Uterus (tissue), 2 donors: ENCODE data around the gene UFD1.

Experiments used
- POLR2A ChIP-seq, 2 donors: fragments of 450-650 bp; IDR thresholded peaks; one replicate each; pipeline ENCODE4 v1.6.1; 2016; ENCODE audit warnings: antibody characterized with exemption in 2 of 2, mild to moderate bottlenecking in 1 of 2, moderate library complexity in 1 of 2
- TF ChIP-seq, protein P1 (sequence below), 4 experiments: fragments of 200-600 bp in 2 of 4; fragments of 450-650 bp in 2 of 4; sonication (generic) in 2 of 4; IDR thresholded peaks; one replicate each; pipeline ENCODE4 v1.5.1; 2016 to 2019; ENCODE audit warnings: antibody characterized with exemption in 4 of 4, mild to moderate bottlenecking in 2 of 4, moderate library complexity in 1 of 4

DNA sequence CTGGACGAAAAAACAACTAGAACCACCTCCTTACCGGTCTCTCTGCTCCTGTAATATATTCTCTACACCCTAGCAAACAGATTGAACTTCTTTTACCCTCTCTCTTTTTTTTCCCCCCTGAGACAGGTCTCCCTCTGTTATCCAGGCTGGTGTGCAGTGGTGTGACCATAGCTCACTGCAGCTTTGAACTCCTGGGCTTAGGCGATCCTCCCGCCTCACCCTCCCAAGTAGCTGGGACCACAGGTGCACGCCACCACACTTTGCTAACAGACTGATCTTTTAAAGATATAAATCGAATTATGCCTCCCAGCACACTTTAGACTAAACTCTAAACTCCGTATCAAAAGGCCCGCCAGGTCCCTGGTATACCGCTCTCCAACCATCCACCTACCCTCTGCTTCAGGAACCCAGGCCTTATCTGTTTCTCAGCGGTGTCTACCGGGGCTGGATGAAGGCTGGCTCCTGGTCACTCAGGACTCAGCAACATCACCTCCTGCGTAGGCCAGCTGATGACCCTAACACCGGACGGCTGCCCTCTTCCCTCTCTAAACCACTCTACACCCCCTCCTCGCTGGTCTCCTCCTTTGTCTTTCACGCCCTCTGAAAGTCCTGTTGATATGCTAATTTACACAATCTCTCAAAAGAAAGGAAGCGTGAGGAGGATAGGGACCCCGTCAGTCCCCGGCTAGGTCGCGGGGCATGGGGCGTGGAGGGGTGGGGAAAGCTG lies 32.2 kb downstream of the UFD1 start:
- no peak for TF ChIP-seq POLR2A (IDR thresholded peaks at IDR 0.05)
- TF ChIP-seq, protein P1, sequence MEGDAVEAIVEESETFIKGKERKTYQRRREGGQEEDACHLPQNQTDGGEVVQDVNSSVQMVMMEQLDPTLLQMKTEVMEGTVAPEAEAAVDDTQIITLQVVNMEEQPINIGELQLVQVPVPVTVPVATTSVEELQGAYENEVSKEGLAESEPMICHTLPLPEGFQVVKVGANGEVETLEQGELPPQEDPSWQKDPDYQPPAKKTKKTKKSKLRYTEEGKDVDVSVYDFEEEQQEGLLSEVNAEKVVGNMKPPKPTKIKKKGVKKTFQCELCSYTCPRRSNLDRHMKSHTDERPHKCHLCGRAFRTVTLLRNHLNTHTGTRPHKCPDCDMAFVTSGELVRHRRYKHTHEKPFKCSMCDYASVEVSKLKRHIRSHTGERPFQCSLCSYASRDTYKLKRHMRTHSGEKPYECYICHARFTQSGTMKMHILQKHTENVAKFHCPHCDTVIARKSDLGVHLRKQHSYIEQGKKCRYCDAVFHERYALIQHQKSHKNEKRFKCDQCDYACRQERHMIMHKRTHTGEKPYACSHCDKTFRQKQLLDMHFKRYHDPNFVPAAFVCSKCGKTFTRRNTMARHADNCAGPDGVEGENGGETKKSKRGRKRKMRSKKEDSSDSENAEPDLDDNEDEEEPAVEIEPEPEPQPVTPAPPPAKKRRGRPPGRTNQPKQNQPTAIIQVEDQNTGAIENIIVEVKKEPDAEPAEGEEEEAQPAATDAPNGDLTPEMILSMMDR (IDR thresholded peaks at IDR 0.05), result no peak
